ENCODE data around the gene PLA2G2D.

DNA sequence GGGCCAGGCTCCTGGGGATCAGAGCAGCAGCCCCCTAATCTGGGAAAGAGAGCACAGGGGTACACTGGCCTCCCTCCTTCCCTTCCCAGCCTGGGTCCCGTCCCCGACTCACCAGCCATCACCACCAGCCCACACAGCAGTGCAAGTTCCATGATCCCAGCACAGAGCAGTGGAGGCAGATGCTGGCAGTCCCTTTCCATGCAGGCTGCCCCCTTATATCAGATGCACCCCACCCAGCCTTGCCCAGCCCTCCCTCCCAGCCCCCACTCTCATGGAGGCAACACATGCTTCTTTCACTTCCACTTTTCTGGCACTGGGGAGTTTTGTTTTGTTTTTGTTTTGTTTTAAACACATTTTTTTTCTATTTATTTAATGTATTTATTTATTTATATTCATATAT is at the start of gene PLA2G2D:
- no peak for TF ChIP-seq RELA (CRISPR knock-in tag; IDR thresholded peaks at IDR 0.05)
- TF ChIP-seq ELK4 (CRISPR knock-in tag; IDR thresholded peaks at IDR 0.05; ENCODE audit: borderline replicate concordance): no peak
- TF ChIP-seq FOXM1 (CRISPR knock-in tag; IDR thresholded peaks at IDR 0.05): no peak
- TF ChIP-seq RFX5 (IDR thresholded peaks at IDR 0.05; ENCODE audit: low read depth, low read length): no peak
- no peak for TF ChIP-seq FOSL1 (CRISPR knock-in tag; IDR thresholded peaks at IDR 0.05; ENCODE audit: borderline replicate concordance)
- TF ChIP-seq KDM4B (CRISPR knock-in tag; IDR thresholded peaks at IDR 0.05): no peak
- TF ChIP-seq CTCF (CRISPR knock-in tag; IDR thresholded peaks at IDR 0.05): no peak
- no peak for TF ChIP-seq GABPB1 (CRISPR knock-in tag; IDR thresholded peaks at IDR 0.05)
- no peak for TF ChIP-seq SUZ12 (IDR thresholded peaks at IDR 0.05; ENCODE audit: low read depth, low read length)
- no peak for TF ChIP-seq ZNF30 (CRISPR knock-in tag; IDR thresholded peaks at IDR 0.05)
